WTC11 (cell line): ENCODE data around the gene TMEM147. TPM values are rescaled to one million over a fixed set of nuclear protein-coding genes. Genes with fewer than 3 reads are reported as not detected.

Experiments
- ATAC-seq: fragments of 200-7000 bp; cut with Tn5 transposase; 2 replicates; pipeline ENCODE4 v1.10.0; 2021; ENCODE audit warnings: mild to moderate bottlenecking, moderate library complexity
- CTCF ChIA-PET: fragments of 300-600 bp; sonication (Branson Sonifier 250); formaldehyde crosslinking; loops from one replicate; lab custom pipeline; 2021; ENCODE audit warnings: antibody characterized with exemption; lab: Charles Lee
- POLR2A ChIA-PET: fragments of 350-600 bp; sonication (Branson Sonifier 250); formaldehyde crosslinking; loops from one replicate; lab custom pipeline; 2021; ENCODE audit warnings: antibody characterized with exemption; lab: Charles Lee
- DNase-seq: peaks from one replicate; pipeline ENCODE4 v3.0.0; 2021; ENCODE audit warnings: low spot score
- H3K27ac Mint-ChIP-seq: 2 replicates; pipeline ENCODE4 v1.8.0; 2021; ENCODE audit warnings: mixed read lengths
- H3K27me3 Mint-ChIP-seq: 2 replicates; pipeline ENCODE4 v1.8.0; 2021; ENCODE audit warnings: low read depth, mild to moderate bottlenecking, moderate library complexity, mixed read lengths
- H3K36me3 Mint-ChIP-seq: 2 replicates; pipeline ENCODE4 v1.8.0; 2021; ENCODE audit warnings: mixed read lengths
- H3K4me1 Mint-ChIP-seq: 2 replicates; pipeline ENCODE4 v1.8.0; 2022; ENCODE audit warnings: mixed read lengths
- H3K4me3 Mint-ChIP-seq: 2 replicates; pipeline ENCODE4 v1.8.0; 2021; ENCODE audit warnings: mild to moderate bottlenecking, moderate library complexity, mixed read lengths
- H3K9me3 Mint-ChIP-seq: 2 replicates; pipeline ENCODE4 v1.8.0; 2021; ENCODE audit warnings: mixed read lengths
- ATF3 ChIP-seq: sonication (generic); formaldehyde crosslinking; conservative IDR thresholded peaks from 2 replicates; pipeline ENCODE4 v1.8.1; 2022; ENCODE audit warnings: mild to moderate bottlenecking, missing genetic modification reagents
- FOXJ3 ChIP-seq: sonication (generic); formaldehyde crosslinking; IDR thresholded peaks from 2 replicates; pipeline ENCODE4 v1.9.0; 2021; ENCODE audit warnings: missing genetic modification reagents, mild to moderate bottlenecking, borderline replicate concordance
- FOXK1 ChIP-seq: sonication (generic); formaldehyde crosslinking; IDR thresholded peaks from 2 replicates; pipeline ENCODE4 v1.8.0; 2022; ENCODE audit warnings: mild to moderate bottlenecking, moderate library complexity, missing genetic modification reagents
- GABPB1 ChIP-seq: sonication (generic); formaldehyde crosslinking; IDR thresholded peaks from 2 replicates; pipeline ENCODE4 v1.8.1; 2023; ENCODE audit warnings: mild to moderate bottlenecking, missing genetic modification reagents
- NFE2L1 ChIP-seq: sonication (generic); formaldehyde crosslinking; IDR thresholded peaks from 2 replicates; pipeline ENCODE4 v1.8.1; 2023; ENCODE audit warnings: missing genetic modification reagents
- PRRX2 ChIP-seq: fragments of 250-450 bp; sonication (Bioruptor Pico); IDR thresholded peaks from 2 replicates; pipeline ENCODE4 v1.8.0; 2021; ENCODE audit warnings: mild to moderate bottlenecking
- RELA ChIP-seq: sonication (generic); formaldehyde crosslinking; IDR thresholded peaks from 2 replicates; pipeline ENCODE4 v1.8.1; 2022; ENCODE audit warnings: missing genetic modification reagents, mild to moderate bottlenecking, borderline replicate concordance
- SMAD4 ChIP-seq: sonication (generic); formaldehyde crosslinking; IDR thresholded peaks from 2 replicates; pipeline ENCODE4 v1.8.0; 2022; ENCODE audit warnings: mild to moderate bottlenecking, missing genetic modification reagents
- SP1 ChIP-seq: sonication (generic); formaldehyde crosslinking; conservative IDR thresholded peaks from 2 replicates; pipeline ENCODE4 v1.8.1; 2022; ENCODE audit warnings: missing genetic modification reagents
- ZNF219 ChIP-seq: sonication (generic); formaldehyde crosslinking; IDR thresholded peaks from 2 replicates; pipeline ENCODE4 v1.8.0; 2023; ENCODE audit warnings: missing genetic modification reagents, mild to moderate bottlenecking, borderline replicate concordance
- ZNF396 ChIP-seq: fragments of 250-450 bp; sonication (Bioruptor Pico); IDR thresholded peaks from 2 replicates; pipeline ENCODE4 v1.8.0; 2021; ENCODE audit warnings: mild to moderate bottlenecking, moderate library complexity, borderline replicate concordance
- ZNF671 ChIP-seq: fragments of 250-450 bp; sonication (Bioruptor Pico); IDR thresholded peaks from 2 replicates; pipeline ENCODE4 v1.8.0; 2021; ENCODE audit warnings: mild to moderate bottlenecking
- total RNA-seq: library from RNA; stranded (reverse); gene quantifications from 3 replicates; pipeline ENCODE4 v1.2.3, GENCODE V29; 2021
- TF ChIP-seq, protein P1 (sequence below): sonication (generic); formaldehyde crosslinking; IDR thresholded peaks from 2 replicates; pipeline ENCODE4 v1.8.1; 2022; ENCODE audit warnings: low read depth, mild to moderate bottlenecking, moderate library complexity, missing genetic modification reagents, borderline replicate concordance
- TF ChIP-seq, protein P2 (sequence below): sonication (generic); formaldehyde crosslinking; IDR thresholded peaks from 2 replicates; pipeline ENCODE4 v1.8.1; 2022; ENCODE audit warnings: mild to moderate bottlenecking, missing genetic modification reagents, moderate library complexity, borderline replicate concordance
- TF ChIP-seq, protein P3 (sequence below): sonication (generic); formaldehyde crosslinking; conservative IDR thresholded peaks from 2 replicates; pipeline ENCODE4 v1.8.1; 2023; ENCODE audit warnings: mild to moderate bottlenecking, low read depth, missing genetic modification reagents, moderate library complexity
- TF ChIP-seq, protein P4 (sequence below): fragments of 200-600 bp; IDR thresholded peaks from 2 replicates; pipeline ENCODE4 v1.8.0; 2022; ENCODE audit warnings: antibody characterized with exemption
- TF ChIP-seq, protein P5 (sequence below): sonication (generic); formaldehyde crosslinking; IDR thresholded peaks from 2 replicates; pipeline ENCODE4 v1.8.0; 2022; ENCODE audit warnings: mild to moderate bottlenecking, missing genetic modification reagents
- TF ChIP-seq, protein P6 (sequence below): sonication (generic); formaldehyde crosslinking; IDR thresholded peaks from 2 replicates; pipeline ENCODE4 v1.8.0; 2022; ENCODE audit warnings: mild to moderate bottlenecking, missing genetic modification reagents

Gene TMEM147
- total RNA-seq, 1 experiment from 2014 or later, result 135 TPM

DNA sequence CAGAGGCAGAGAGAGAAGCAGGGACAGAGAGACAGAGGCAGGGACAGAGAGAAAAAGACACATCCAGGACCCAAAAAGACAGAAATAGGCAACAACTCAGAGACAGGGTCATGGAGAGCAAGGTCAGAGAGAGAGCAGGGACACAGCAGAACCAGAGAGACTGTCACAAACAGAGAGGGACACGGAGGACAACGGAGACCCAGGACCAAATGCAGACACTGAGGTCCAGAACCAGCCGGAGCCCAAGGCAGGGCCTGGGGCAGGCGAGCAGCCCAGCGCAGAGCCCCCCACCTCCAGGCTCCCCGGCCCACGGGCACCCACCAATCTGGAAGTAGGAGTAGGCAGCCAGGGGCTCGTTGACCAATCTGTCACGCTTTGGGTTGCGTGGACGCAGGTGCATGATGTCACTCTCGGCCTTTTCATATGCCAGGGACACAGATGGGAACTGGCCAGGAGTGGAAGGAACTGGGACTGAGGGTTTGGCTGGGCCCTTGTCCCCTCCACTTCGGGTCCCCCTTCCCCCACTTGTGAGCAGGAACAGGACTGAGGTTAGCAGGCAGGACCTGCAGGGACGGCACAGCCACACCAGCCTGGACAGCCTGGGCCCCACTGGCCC is 8.1 kb downstream of the TMEM147 start:
- ChIA-PET CTCF (no interaction called here), POLR2A (no interaction called here)
- Mint-ChIP-seq H3K4me3 (no peak overlapping the region), H3K27me3 (peaks cover 19% of the 10 kb centered on the region), H3K9me3 (no peaks in the 10 kb centered on the region), H3K4me1 (peaks cover 14% of the 10 kb centered on the region), H3K36me3 (0 out of 2 replicates have a peak, but pooled peaks cover 3% of the 10 kb centered on the region), H3K27ac (peak overlapping the region; percentile 17; the same call in 1 of the 2 replicates)
- DNase-seq (no peak), ATAC-seq (no peak)
- TF ChIP-seq, protein P1, sequence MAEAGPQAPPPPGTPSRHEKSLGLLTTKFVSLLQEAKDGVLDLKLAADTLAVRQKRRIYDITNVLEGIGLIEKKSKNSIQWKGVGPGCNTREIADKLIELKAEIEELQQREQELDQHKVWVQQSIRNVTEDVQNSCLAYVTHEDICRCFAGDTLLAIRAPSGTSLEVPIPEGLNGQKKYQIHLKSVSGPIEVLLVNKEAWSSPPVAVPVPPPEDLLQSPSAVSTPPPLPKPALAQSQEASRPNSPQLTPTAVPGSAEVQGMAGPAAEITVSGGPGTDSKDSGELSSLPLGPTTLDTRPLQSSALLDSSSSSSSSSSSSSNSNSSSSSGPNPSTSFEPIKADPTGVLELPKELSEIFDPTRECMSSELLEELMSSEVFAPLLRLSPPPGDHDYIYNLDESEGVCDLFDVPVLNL, result no peak
- TF ChIP-seq GABPB1 (CRISPR knock-in tag) (no peak), PRRX2 (CRISPR knock-in tag) (no peak), RELA (no peak), SP1 (CRISPR knock-in tag) (no peak), NFE2L1 (CRISPR knock-in tag) (no peak), FOXJ3 (CRISPR knock-in tag) (no peak), SMAD4 (CRISPR knock-in tag) (no peak), ATF3 (CRISPR knock-in tag) (no peak), FOXK1 (no peak), ZNF219 (CRISPR knock-in tag) (no peak), ZNF671 (CRISPR knock-in tag) (no peak)
- TF ChIP-seq, protein P2, sequence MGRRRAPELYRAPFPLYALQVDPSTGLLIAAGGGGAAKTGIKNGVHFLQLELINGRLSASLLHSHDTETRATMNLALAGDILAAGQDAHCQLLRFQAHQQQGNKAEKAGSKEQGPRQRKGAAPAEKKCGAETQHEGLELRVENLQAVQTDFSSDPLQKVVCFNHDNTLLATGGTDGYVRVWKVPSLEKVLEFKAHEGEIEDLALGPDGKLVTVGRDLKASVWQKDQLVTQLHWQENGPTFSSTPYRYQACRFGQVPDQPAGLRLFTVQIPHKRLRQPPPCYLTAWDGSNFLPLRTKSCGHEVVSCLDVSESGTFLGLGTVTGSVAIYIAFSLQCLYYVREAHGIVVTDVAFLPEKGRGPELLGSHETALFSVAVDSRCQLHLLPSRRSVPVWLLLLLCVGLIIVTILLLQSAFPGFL (CRISPR knock-in tag), result no peak
- TF ChIP-seq, protein P3, sequence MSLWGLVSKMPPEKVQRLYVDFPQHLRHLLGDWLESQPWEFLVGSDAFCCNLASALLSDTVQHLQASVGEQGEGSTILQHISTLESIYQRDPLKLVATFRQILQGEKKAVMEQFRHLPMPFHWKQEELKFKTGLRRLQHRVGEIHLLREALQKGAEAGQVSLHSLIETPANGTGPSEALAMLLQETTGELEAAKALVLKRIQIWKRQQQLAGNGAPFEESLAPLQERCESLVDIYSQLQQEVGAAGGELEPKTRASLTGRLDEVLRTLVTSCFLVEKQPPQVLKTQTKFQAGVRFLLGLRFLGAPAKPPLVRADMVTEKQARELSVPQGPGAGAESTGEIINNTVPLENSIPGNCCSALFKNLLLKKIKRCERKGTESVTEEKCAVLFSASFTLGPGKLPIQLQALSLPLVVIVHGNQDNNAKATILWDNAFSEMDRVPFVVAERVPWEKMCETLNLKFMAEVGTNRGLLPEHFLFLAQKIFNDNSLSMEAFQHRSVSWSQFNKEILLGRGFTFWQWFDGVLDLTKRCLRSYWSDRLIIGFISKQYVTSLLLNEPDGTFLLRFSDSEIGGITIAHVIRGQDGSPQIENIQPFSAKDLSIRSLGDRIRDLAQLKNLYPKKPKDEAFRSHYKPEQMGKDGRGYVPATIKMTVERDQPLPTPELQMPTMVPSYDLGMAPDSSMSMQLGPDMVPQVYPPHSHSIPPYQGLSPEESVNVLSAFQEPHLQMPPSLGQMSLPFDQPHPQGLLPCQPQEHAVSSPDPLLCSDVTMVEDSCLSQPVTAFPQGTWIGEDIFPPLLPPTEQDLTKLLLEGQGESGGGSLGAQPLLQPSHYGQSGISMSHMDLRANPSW (CRISPR knock-in tag), result no peak

DNA sequence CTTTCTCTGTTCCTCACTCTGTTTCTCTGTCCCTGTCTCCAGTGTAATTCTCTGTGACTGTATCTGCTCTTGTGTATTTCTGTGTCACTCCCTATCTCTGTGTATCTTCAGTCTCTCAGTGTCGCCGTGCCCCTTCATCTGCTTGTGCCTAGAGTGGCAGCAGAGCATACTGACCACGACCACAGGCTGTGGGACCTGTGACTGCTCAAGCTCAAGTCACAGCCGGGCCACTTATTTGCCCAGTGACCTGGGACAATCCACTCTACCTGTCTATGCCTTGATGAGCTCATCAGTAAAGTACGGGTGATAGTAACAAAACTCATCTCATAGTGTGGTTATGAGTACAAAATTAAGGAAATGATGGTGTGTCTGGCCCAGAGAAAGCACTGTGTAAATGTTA is 8.7 kb downstream of the TMEM147 start:
- CTCF ChIA-PET, result no interaction called here
- ATAC-seq, result no peak
- Mint-ChIP-seq H3K9me3 (no peaks in the 10 kb centered on the region), H3K27ac (no peak overlapping the region), H3K4me1 (peaks cover 15% of the 10 kb centered on the region), H3K4me3 (no peak overlapping the region), H3K27me3 (peaks cover 24% of the 10 kb centered on the region), H3K36me3 (0 out of 2 replicates have a peak, but pooled peaks cover 3% of the 10 kb centered on the region)
- POLR2A ChIA-PET, result no interaction called here
- no peak for TF ChIP-seq ZNF396
- no peak for DNase-seq

DNA sequence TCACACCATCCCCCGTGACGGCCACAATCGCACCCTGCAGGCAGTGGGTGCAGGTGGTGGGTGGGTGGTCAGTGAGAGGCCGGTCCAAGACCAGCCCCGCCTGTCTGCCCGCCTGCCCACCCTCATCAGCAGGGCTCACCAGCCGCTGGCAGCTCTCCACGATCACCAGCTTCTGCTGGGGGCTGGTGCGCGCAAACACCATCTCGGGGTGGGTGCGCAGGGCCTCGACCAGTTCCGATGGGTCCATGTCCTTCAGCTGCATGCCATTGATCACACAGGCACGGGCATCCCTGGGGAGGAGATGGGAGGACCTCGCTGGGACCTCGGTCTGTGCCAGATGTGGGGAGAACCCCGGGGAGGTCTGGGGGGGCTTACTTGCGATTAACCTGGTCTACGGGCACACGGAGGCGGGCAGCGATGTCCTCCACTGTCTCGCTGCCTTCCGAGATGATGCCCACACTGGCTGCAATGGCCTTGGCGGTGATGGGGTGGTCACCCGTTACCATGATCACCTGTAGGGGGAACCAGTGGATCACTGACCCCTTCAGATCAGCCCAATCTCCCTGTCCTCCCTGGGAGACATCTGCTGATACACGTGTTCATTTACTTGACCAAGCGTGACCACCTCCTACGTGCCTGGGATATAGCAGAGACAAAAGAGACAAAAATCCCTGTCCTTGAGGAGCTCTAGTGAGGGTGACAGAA is 10.0 kb downstream of the TMEM147 start:
- ATAC-seq, result peak; percentile 8

More for the DNA sequence above, 10.0 kb downstream of the TMEM147 start:
- Mint-ChIP-seq H3K4me3 (peak overlapping the region; percentile 18; the same call in 1 of the 2 replicates), H3K4me1 (peaks cover 12% of the 10 kb centered on the region), H3K9me3 (no peaks in the 10 kb centered on the region), H3K27me3 (peaks cover 38% of the 10 kb centered on the region), H3K27ac (peak overlapping the region; percentile 88; the same call in 1 of the 2 replicates), H3K36me3 (0 out of 2 replicates have a peak, but pooled peaks cover 3% of the 10 kb centered on the region)
- peak; percentile 76 for DNase-seq
- ChIA-PET POLR2A (interaction anchor here (0.9 kb wide), 1 partner anchor 93 kb away, joined by 3 read pairs; the partner anchor contains the start of gene COX6B1), CTCF (interaction anchor here (0.6 to 3.9 kb wide), 13 partner anchors 15 to 159 kb away, joined by 3 to 62 read pairs (median 4); partner anchors contain the start of gene DMKN)
- TF ChIP-seq, protein P4, sequence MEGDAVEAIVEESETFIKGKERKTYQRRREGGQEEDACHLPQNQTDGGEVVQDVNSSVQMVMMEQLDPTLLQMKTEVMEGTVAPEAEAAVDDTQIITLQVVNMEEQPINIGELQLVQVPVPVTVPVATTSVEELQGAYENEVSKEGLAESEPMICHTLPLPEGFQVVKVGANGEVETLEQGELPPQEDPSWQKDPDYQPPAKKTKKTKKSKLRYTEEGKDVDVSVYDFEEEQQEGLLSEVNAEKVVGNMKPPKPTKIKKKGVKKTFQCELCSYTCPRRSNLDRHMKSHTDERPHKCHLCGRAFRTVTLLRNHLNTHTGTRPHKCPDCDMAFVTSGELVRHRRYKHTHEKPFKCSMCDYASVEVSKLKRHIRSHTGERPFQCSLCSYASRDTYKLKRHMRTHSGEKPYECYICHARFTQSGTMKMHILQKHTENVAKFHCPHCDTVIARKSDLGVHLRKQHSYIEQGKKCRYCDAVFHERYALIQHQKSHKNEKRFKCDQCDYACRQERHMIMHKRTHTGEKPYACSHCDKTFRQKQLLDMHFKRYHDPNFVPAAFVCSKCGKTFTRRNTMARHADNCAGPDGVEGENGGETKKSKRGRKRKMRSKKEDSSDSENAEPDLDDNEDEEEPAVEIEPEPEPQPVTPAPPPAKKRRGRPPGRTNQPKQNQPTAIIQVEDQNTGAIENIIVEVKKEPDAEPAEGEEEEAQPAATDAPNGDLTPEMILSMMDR, result peak; percentile 25
- TF ChIP-seq, protein P5, sequence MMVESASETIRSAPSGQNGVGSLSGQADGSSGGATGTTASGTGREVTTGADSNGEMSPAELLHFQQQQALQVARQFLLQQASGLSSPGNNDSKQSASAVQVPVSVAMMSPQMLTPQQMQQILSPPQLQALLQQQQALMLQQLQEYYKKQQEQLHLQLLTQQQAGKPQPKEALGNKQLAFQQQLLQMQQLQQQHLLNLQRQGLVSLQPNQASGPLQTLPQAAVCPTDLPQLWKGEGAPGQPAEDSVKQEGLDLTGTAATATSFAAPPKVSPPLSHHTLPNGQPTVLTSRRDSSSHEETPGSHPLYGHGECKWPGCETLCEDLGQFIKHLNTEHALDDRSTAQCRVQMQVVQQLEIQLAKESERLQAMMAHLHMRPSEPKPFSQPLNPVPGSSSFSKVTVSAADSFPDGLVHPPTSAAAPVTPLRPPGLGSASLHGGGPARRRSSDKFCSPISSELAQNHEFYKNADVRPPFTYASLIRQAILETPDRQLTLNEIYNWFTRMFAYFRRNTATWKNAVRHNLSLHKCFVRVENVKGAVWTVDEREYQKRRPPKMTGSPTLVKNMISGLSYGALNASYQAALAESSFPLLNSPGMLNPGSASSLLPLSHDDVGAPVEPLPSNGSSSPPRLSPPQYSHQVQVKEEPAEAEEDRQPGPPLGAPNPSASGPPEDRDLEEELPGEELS (CRISPR knock-in tag), result no peak
- TF ChIP-seq SP1 (CRISPR knock-in tag), result peak; percentile 38; the same call in 1 of the 2 replicates
- TF ChIP-seq, protein P6, sequence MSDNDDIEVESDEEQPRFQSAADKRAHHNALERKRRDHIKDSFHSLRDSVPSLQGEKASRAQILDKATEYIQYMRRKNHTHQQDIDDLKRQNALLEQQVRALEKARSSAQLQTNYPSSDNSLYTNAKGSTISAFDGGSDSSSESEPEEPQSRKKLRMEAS (CRISPR knock-in tag), result 0 out of 2 replicates have a peak, but pooled peaks have one; percentile 35
